ENCODE measurements around the gene PRR20G. TPM values are rescaled to one million over a fixed set of nuclear protein-coding genes. Genes with fewer than 3 reads are reported as not detected.

The PRR20G gene
- total and polyA plus RNA-seq, 2 donors (not counting 1 experiment from before 2014, with no cell fraction given) = not detected

DNA sequence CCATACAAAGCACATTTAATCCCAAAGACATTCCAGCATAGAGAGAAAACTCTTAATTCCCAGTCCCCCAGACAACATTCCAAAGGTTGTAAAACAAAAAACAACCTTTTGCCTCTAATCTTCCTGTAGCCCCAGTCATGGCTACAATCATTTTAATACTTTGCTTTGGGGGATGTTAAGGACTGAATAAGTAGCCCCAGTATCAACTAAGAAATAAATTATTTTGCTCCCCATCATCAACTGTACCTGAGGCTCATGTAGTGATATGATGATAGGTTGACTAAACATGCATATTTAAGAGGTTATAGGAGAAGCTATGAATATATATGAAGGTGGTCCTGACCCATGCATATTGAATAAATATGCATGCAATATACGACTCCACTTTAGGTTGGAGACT is 40.6 kb downstream of the PRR20G start:
- Histone ChIP-seq H3K79me2 (ENCODE audit: control insufficient read depth, insufficient read depth, low read length) (no peaks in the 10 kb centered on the region), H3K36me3 (replicated peaks in 1 of 2; ENCODE audit: control extremely low read depth in 1 of 2, control insufficient read depth in 1 of 2, extremely low read depth in 1 of 2, insufficient read depth in 2 of 2, low read length in 1 of 2) (no peaks in the 10 kb centered on the region), H3K9ac (ENCODE audit: low read length) (no peak overlapping the region), H3K27ac (ENCODE audit: low read length in 2 of 2) (no peak overlapping the region), H3K27me3 (replicated peaks in 1 of 4; ENCODE audit: control extremely low read depth in 1 of 4, control insufficient read depth in 3 of 4, insufficient read depth in 4 of 4, low read length in 3 of 4) (no peaks in the 10 kb centered on the region), H3K4me3 (ENCODE audit: control extremely low read depth in 1 of 5, extremely low read depth in 1 of 5, insufficient read depth in 1 of 5, low read depth in 2 of 5, low read length in 4 of 5) (no peak overlapping the region), H3K4me2 (replicated peaks; ENCODE audit: low read depth, low read length, poor library complexity, severe bottlenecking) (no peak overlapping the region), H3K9me3 (ENCODE audit: control extremely low read depth in 1 of 3, control insufficient read depth in 2 of 3, insufficient read depth in 1 of 3, low read length in 2 of 3) (peaks cover 3 to 32% (median 22%) of the 10 kb centered on the region in 3 donors), H3K4me1 (ENCODE audit: control insufficient read depth in 2 of 2, insufficient read depth in 2 of 2, low read length in 2 of 2) (no peaks in the 10 kb centered on the region), H2AFZ (ENCODE audit: insufficient read depth, low read depth, low read length, poor library complexity, severe bottlenecking) (no peak overlapping the region), H4K20me1 (ENCODE audit: control insufficient read depth, insufficient read depth, low read length, poor library complexity, severe bottlenecking) (no peaks in the 10 kb centered on the region)
- H3K4me3 Mint-ChIP-seq = no peak overlapping the region
- peaks cover 1% of the 10 kb centered on the region for H3K27me3 Mint-ChIP-seq
- ChIA-PET CTCF (no interaction called here), POLR2A (no interaction called here)
- TF ChIP-seq, protein P1, sequence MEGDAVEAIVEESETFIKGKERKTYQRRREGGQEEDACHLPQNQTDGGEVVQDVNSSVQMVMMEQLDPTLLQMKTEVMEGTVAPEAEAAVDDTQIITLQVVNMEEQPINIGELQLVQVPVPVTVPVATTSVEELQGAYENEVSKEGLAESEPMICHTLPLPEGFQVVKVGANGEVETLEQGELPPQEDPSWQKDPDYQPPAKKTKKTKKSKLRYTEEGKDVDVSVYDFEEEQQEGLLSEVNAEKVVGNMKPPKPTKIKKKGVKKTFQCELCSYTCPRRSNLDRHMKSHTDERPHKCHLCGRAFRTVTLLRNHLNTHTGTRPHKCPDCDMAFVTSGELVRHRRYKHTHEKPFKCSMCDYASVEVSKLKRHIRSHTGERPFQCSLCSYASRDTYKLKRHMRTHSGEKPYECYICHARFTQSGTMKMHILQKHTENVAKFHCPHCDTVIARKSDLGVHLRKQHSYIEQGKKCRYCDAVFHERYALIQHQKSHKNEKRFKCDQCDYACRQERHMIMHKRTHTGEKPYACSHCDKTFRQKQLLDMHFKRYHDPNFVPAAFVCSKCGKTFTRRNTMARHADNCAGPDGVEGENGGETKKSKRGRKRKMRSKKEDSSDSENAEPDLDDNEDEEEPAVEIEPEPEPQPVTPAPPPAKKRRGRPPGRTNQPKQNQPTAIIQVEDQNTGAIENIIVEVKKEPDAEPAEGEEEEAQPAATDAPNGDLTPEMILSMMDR (IDR thresholded peaks at IDR 0.05) = no peak
- TF ChIP-seq EZH2 (IDR thresholded peaks at IDR 0.05; ENCODE audit: borderline replicate concordance, insufficient read depth, low read depth, low read length, poor library complexity, severe bottlenecking) = no peak
- ATAC-seq (ENCODE audit: low read depth) = no peak
- no peak for DNase-seq
- peaks cover 9% of the 10 kb centered on the region for H3K9me3 Mint-ChIP-seq (ENCODE audit: insufficient read depth)
- H3K4me1 Mint-ChIP-seq = no peaks in the 10 kb centered on the region
- H3K27ac Mint-ChIP-seq = no peak overlapping the region
- WGBS (ENCODE audit: insufficient coverage) = no CpG with 5 or more reads among the region's 1 CpG
- intact Hi-C loops (cut with micrococcal nuclease) = no loop called here

GRCh38 chr3:127238602-127239001 is 49.2 kb downstream of the PRR20G start:
- no peak overlapping the region for H3K27ac Mint-ChIP-seq
- H3K27me3 Mint-ChIP-seq = peaks cover 14% of the 10 kb centered on the region
- Histone ChIP-seq H3K4me3 (ENCODE audit: control extremely low read depth in 1 of 5, extremely low read depth in 1 of 5, insufficient read depth in 1 of 5, low read depth in 2 of 5, low read length in 4 of 5) (no peak overlapping the region), H3K36me3 (replicated peaks in 1 of 2; ENCODE audit: control extremely low read depth in 1 of 2, control insufficient read depth in 1 of 2, extremely low read depth in 1 of 2, insufficient read depth in 2 of 2, low read length in 1 of 2) (no peaks in the 10 kb centered on the region), H3K79me2 (ENCODE audit: control insufficient read depth, insufficient read depth, low read length) (no peaks in the 10 kb centered on the region), H3K4me1 (ENCODE audit: control insufficient read depth in 2 of 2, insufficient read depth in 2 of 2, low read length in 2 of 2) (no peaks in the 10 kb centered on the region), H2AFZ (ENCODE audit: insufficient read depth, low read depth, low read length, poor library complexity, severe bottlenecking) (no peak overlapping the region), H3K27ac (ENCODE audit: low read length in 2 of 2) (no peak overlapping the region), H3K4me2 (replicated peaks; ENCODE audit: low read depth, low read length, poor library complexity, severe bottlenecking) (no peak overlapping the region), H4K20me1 (ENCODE audit: control insufficient read depth, insufficient read depth, low read length, poor library complexity, severe bottlenecking) (no peaks in the 10 kb centered on the region), H3K27me3 (replicated peaks in 1 of 4; ENCODE audit: control extremely low read depth in 1 of 4, control insufficient read depth in 3 of 4, insufficient read depth in 4 of 4, low read length in 3 of 4) (no peaks in the 10 kb centered on the region), H3K9ac (ENCODE audit: low read length) (no peak overlapping the region), H3K9me3 (ENCODE audit: control extremely low read depth in 1 of 3, control insufficient read depth in 2 of 3, insufficient read depth in 1 of 3, low read length in 2 of 3) (peaks cover 0 to 6% (median 3%) of the 10 kb centered on the region in 3 donors)
- ATAC-seq (ENCODE audit: low read depth) = no peak
- no peaks in the 10 kb centered on the region for H3K9me3 Mint-ChIP-seq (ENCODE audit: insufficient read depth)
- H3K4me1 Mint-ChIP-seq = no peaks in the 10 kb centered on the region
- ChIA-PET POLR2A (no interaction called here), CTCF (no interaction called here)
- DNase-seq = no peak
- TF ChIP-seq, protein P1 (IDR thresholded peaks at IDR 0.05) = no peak
- TF ChIP-seq EZH2 (IDR thresholded peaks at IDR 0.05; ENCODE audit: borderline replicate concordance, insufficient read depth, low read depth, low read length, poor library complexity, severe bottlenecking) = no peak
- intact Hi-C loops (cut with micrococcal nuclease) = no loop called here
- H3K4me3 Mint-ChIP-seq = no peak overlapping the region
- whole genome bisulfite sequencing (ENCODE audit: insufficient coverage) = no CpG with 5 or more reads among the region's 2 CpGs

Data from B cell (primary cell).